Small intestine (tissue), 7 donors: ENCODE measurements around the gene GALNT17. TPM values are rescaled to one million over a fixed set of nuclear protein-coding genes. Genes with fewer than 3 reads are reported as not detected.

Source experiments
- DNase-seq, 2 donors: peaks; one replicate each; pipeline versions ENCODE4 v3.0.0 to v3.0.0-alpha.2; 2013
- FAIRE-seq: peaks from 2 replicates; lab custom pipeline; 2012; peaks lifted over from hg19 to GRCh38; lab: Jason Lieb, UNC
- H3K27ac ChIP-seq, 3 donors: one replicate each; pipeline ENCODE4 v1.5.1; 2013; ENCODE audit warnings: low read length in 2 of 3, mild to moderate bottlenecking in 2 of 3, control low read depth in 1 of 3, inconsistent platforms in 1 of 3, low read depth in 1 of 3, moderate library complexity in 1 of 3
- H3K27me3 ChIP-seq, 3 donors: one replicate each; pipeline ENCODE4 v1.6.1; 2013; ENCODE audit warnings: low read length in 3 of 3, inconsistent platforms in 1 of 3; ENCODE audit not compliant: control insufficient read depth in 3 of 3, insufficient read depth in 3 of 3
- H3K36me3 ChIP-seq, 3 donors: one replicate each; pipeline ENCODE4 v1.6.1; 2013; ENCODE audit warnings: low read length in 3 of 3, inconsistent platforms in 1 of 3, low read depth in 1 of 3, mild to moderate bottlenecking in 1 of 3, moderate library complexity in 1 of 3; ENCODE audit not compliant: control insufficient read depth in 3 of 3, insufficient read depth in 2 of 3
- H3K4me1 ChIP-seq, 3 donors: one replicate each; pipeline ENCODE4 v1.6.1; 2013; ENCODE audit warnings: low read length in 2 of 3, inconsistent platforms in 1 of 3, low read depth in 1 of 3, mild to moderate bottlenecking in 1 of 3, moderate library complexity in 1 of 3; ENCODE audit not compliant: control insufficient read depth in 3 of 3, insufficient read depth in 2 of 3
- H3K4me3 ChIP-seq, 3 donors: one replicate each; pipeline ENCODE4 v1.5.1; 2013; ENCODE audit warnings: low read length in 3 of 3, control low read depth in 1 of 3, inconsistent platforms in 1 of 3, low read depth in 1 of 3, mild to moderate bottlenecking in 1 of 3, moderate library complexity in 1 of 3
- H3K9me3 ChIP-seq, 2 donors: one replicate each; pipeline ENCODE4 v1.6.1; 2013; ENCODE audit warnings: low read depth in 1 of 2, low read length in 1 of 2; ENCODE audit not compliant: control insufficient read depth in 2 of 2, insufficient read depth in 1 of 2
- WGBS, 3 donors: extraction: QIAGEN DNeasy Blood & Tissue Kit; methylation state at CpG; one replicate each; pipeline ENCODE4 v1.1.7; 2013; 5-methylcytosine and 5-hydroxymethylcytosine counted together
- polyA plus RNA-seq, 4 donors: library from polyadenylated mRNA; stranded (reverse) in 3 of 4; unstranded in 1 of 4; fragments of 200-250 nt in 3 of 4; fragments of 120-200 nt in 1 of 4; gene quantifications; one replicate each; pipeline versions ENCODE4 v1.2.1 to v1.2.3, GENCODE V29; 2013
- donor health status: healthy with polysubstance abuse.
- donor health status: control.
- donor health status: control.
- donor health status: Bipolar disorder and iron deficiency.
- donor health status: healthy.

Gene GALNT17
- polyA plus RNA-seq, 4 donors = 0.34 to 2.9 (median 0.54) TPM; not detected in 1

- Histone ChIP-seq H3K9me3 (peaks cover 0 to 10% of the 10 kb centered on the region in 2 donors), H3K36me3 (no peaks in the 10 kb centered on the region), H3K4me3 (no peak overlapping the region), H3K27me3 (no peaks in the 10 kb centered on the region), H3K27ac (no peak overlapping the region), H3K4me1 (no peaks in the 10 kb centered on the region)
- DNase-seq = no peak
- 63 to 72% (median 70%) methylated on average over 7 of the region's 7 CpGs for WGBS, 3 donors
- FAIRE-seq = no peak
These were observed 135.0 kb downstream of the GALNT17 start for GRCh38 chr7:71266912-71267311.

- no peak for FAIRE-seq
- 43 to 61% (median 46%) methylated on average over 5 of the region's 5 CpGs for WGBS, 3 donors
- H3K4me3 ChIP-seq = no peak overlapping the region
- no peaks in the 10 kb centered on the region for H3K4me1 ChIP-seq
- no peak overlapping the region for H3K27ac ChIP-seq
- no peaks in the 10 kb centered on the region for H3K27me3 ChIP-seq
- H3K36me3 ChIP-seq = no peaks in the 10 kb centered on the region
- DNase-seq = no peak
- peaks cover 0 to 10% of the 10 kb centered on the region in 2 donors for H3K9me3 ChIP-seq
These were observed 136.0 kb downstream of the GALNT17 start for GRCh38 chr7:71267734-71268469.

GRCh38 chr7:71270558-71270957, 138.6 kb downstream of the GALNT17 start:
- peaks cover 0 to 9% of the 10 kb centered on the region in 2 donors for H3K9me3 ChIP-seq
- FAIRE-seq = no peak
- no peak overlapping the region for H3K4me3 ChIP-seq
- no peak overlapping the region for H3K27ac ChIP-seq
- H3K4me1 ChIP-seq = no peaks in the 10 kb centered on the region
- 19 to 40% (median 37%) methylated on average over 2 of the region's 2 CpGs for WGBS, 3 donors
- H3K36me3 ChIP-seq = no peaks in the 10 kb centered on the region
- DNase-seq = no peak
- H3K27me3 ChIP-seq = no peaks in the 10 kb centered on the region

- Histone ChIP-seq H3K36me3 (no peaks in the 10 kb centered on the region), H3K4me3 (no peak overlapping the region), H3K27me3 (no peaks in the 10 kb centered on the region), H3K27ac (no peak overlapping the region), H3K9me3 (peaks cover 0 to 4% of the 10 kb centered on the region in 2 donors), H3K4me1 (no peaks in the 10 kb centered on the region)
- DNase-seq (no peak), FAIRE-seq (no peak)
- 68 to 71% (median 68%) methylated on average over 8 of the region's 8 CpGs for WGBS, 3 donors
These were observed 139.3 kb downstream of the GALNT17 start for GRCh38 chr7:71271203-71271602.

GRCh38 chr7:71272509-71273490, 140.9 kb downstream of the GALNT17 start:
- FAIRE-seq = no peak
- Histone ChIP-seq H3K27me3 (no peaks in the 10 kb centered on the region), H3K36me3 (no peaks in the 10 kb centered on the region), H3K4me3 (no peak overlapping the region), H3K9me3 (peaks cover 0 to 4% of the 10 kb centered on the region in 2 donors), H3K4me1 (no peaks in the 10 kb centered on the region), H3K27ac (no peak overlapping the region)
- WGBS, 3 donors = 65 to 70% (median 66%) methylated on average over 6 of the region's 6 CpGs
- no peak for DNase-seq

GRCh38 chr7:71278257-71278656, 146.3 kb downstream of the GALNT17 start:
- 84 to 89% (median 87%) methylated on average over 2 of the region's 2 CpGs for WGBS, 3 donors
- FAIRE-seq = no peak
- peaks cover 0 to 4% of the 10 kb centered on the region in 2 donors for H3K9me3 ChIP-seq
- no peak overlapping the region for H3K27ac ChIP-seq
- no peak overlapping the region for H3K4me3 ChIP-seq
- H3K4me1 ChIP-seq = no peaks in the 10 kb centered on the region
- no peaks in the 10 kb centered on the region for H3K27me3 ChIP-seq
- H3K36me3 ChIP-seq = no peaks in the 10 kb centered on the region
- no peak for DNase-seq

GRCh38 chr7:71281261-71281660, 149.3 kb downstream of the GALNT17 start:
- no peaks in the 10 kb centered on the region for H3K9me3 ChIP-seq
- WGBS, 3 donors = 58 to 65% (median 62%) methylated on average over 2 of the region's 2 CpGs
- no peak overlapping the region for H3K4me3 ChIP-seq
- H3K27ac ChIP-seq = no peak overlapping the region
- FAIRE-seq (no peak), DNase-seq (no peak)
- H3K36me3 ChIP-seq = no peaks in the 10 kb centered on the region
- no peaks in the 10 kb centered on the region for H3K4me1 ChIP-seq
- H3K27me3 ChIP-seq = no peaks in the 10 kb centered on the region

- FAIRE-seq = no peak
- no peak for DNase-seq
- no peaks in the 10 kb centered on the region for H3K9me3 ChIP-seq
- H3K27ac ChIP-seq = no peak overlapping the region
- H3K4me3 ChIP-seq = no peak overlapping the region
- H3K27me3 ChIP-seq = no peaks in the 10 kb centered on the region
- no peaks in the 10 kb centered on the region for H3K36me3 ChIP-seq
- no peaks in the 10 kb centered on the region for H3K4me1 ChIP-seq
- 70 to 78% (median 72%) methylated on average over 11 of the region's 11 CpGs for WGBS, 3 donors
These were observed 151.9 kb downstream of the GALNT17 start for GRCh38 chr7:71283802-71284201.
